Muscle of leg (tissue), 11 donors: Measurements from ENCODE around the gene KLHDC7A. TPM values are rescaled to one million over a fixed set of nuclear protein-coding genes. Genes with fewer than 3 reads are reported as not detected.

ENCODE experiments used
- DNase-seq: peaks from one replicate; pipeline ENCODE4 v3.0.0; 2013
- H3K27ac ChIP-seq: one replicate; pipeline ENCODE4 v1.5.1; 2013; ENCODE audit warnings: mild to moderate bottlenecking, low read length, control low read depth
- H3K27me3 ChIP-seq: one replicate; pipeline ENCODE4 v1.6.1; 2013; ENCODE audit warnings: low read length; ENCODE audit not compliant: control insufficient read depth, insufficient read depth
- H3K36me3 ChIP-seq: one replicate; pipeline ENCODE4 v1.6.1; 2013; ENCODE audit warnings: low read length; ENCODE audit not compliant: control insufficient read depth, insufficient read depth
- H3K4me1 ChIP-seq: one replicate; pipeline ENCODE4 v1.6.1; 2013; ENCODE audit warnings: low read length; ENCODE audit not compliant: control insufficient read depth, insufficient read depth
- H3K4me3 ChIP-seq: one replicate; pipeline ENCODE4 v1.5.1; 2013; ENCODE audit warnings: low read length, control low read depth
- H3K9me3 ChIP-seq: replicated peaks from 2 replicates; pipeline ENCODE4 v1.6.1; 2013; ENCODE audit warnings: low read depth, low read length; ENCODE audit not compliant: control insufficient read depth
- WGBS: methylation state at CpG from one replicate; pipeline ENCODE4 v1.1.5; 2013; ENCODE audit warnings: missing lambda C conversion rate; ENCODE audit not compliant: insufficient coverage; 5-methylcytosine and 5-hydroxymethylcytosine counted together
- polyA plus RNA-seq, 8 donors: library from polyadenylated mRNA; unstranded; fragments of 120-200 nt; gene quantifications; one replicate each; pipeline versions ENCODE4 v1.2.1 to v1.2.3, GENCODE V29; 2013; ENCODE audit warnings: inconsistent platforms in 1 of 8, low replicate concordance in 1 of 8; ENCODE audit not compliant: insufficient read length in 8 of 8, insufficient read depth in 1 of 8
- total RNA-seq: library from RNA; stranded (reverse); fragments of 120-200 nt; gene quantifications from one replicate; pipeline ENCODE4 v1.2.4, GENCODE V29; 2013

Gene KLHDC7A
- total and polyA plus RNA-seq, 9 donors, result 0.03 to 0.25 (median 0.04) TPM; not detected in 5

- Histone ChIP-seq H3K27me3 (peaks cover 12% of the 10 kb centered on the region), H3K9me3 (no peaks in the 10 kb centered on the region), H3K36me3 (no peaks in the 10 kb centered on the region), H3K4me1 (no peaks in the 10 kb centered on the region), H3K27ac (no peak overlapping the region), H3K4me3 (no peak overlapping the region)
- DNase-seq, result no peak
- WGBS, result 100% methylated on average over 1 of the region's 4 CpGs
Measured at GRCh38 chr1:18527514-18527913, 46.8 kb downstream of the KLHDC7A start.

GRCh38 chr1:18527921-18528320, 47.2 kb downstream of the KLHDC7A start:
- WGBS, result no CpG with 5 or more reads among the region's 5 CpGs
- Histone ChIP-seq H3K4me3 (no peak overlapping the region), H3K27me3 (peaks cover 16% of the 10 kb centered on the region), H3K27ac (no peak overlapping the region), H3K4me1 (no peaks in the 10 kb centered on the region), H3K9me3 (no peaks in the 10 kb centered on the region), H3K36me3 (no peaks in the 10 kb centered on the region)
- DNase-seq, result no peak

GRCh38 chr1:18528616-18529015, 47.9 kb downstream of the KLHDC7A start:
- Histone ChIP-seq H3K27ac (no peak overlapping the region), H3K27me3 (peaks cover 18% of the 10 kb centered on the region), H3K4me1 (no peaks in the 10 kb centered on the region), H3K36me3 (no peaks in the 10 kb centered on the region), H3K9me3 (no peaks in the 10 kb centered on the region), H3K4me3 (no peak overlapping the region)
- WGBS, result no CpG with 5 or more reads among the region's 2 CpGs
- DNase-seq, result no peak

- no peak overlapping the region for H3K27ac ChIP-seq
- WGBS, result 63% methylated on average over 4 of the region's 4 CpGs
- DNase-seq, result no peak
- no peaks in the 10 kb centered on the region for H3K4me1 ChIP-seq
- H3K4me3 ChIP-seq, result no peak overlapping the region
- H3K9me3 ChIP-seq, result no peaks in the 10 kb centered on the region
- H3K36me3 ChIP-seq, result no peaks in the 10 kb centered on the region
- peaks cover 18% of the 10 kb centered on the region for H3K27me3 ChIP-seq
Measured at GRCh38 chr1:18529714-18530113, 49.0 kb downstream of the KLHDC7A start.

GRCh38 chr1:18530587-18531502, 50.1 kb downstream of the KLHDC7A start:
- Histone ChIP-seq H3K4me3 (no peak overlapping the region), H3K36me3 (no peaks in the 10 kb centered on the region), H3K27me3 (peaks cover 19% of the 10 kb centered on the region), H3K27ac (no peak overlapping the region), H3K9me3 (no peaks in the 10 kb centered on the region), H3K4me1 (no peaks in the 10 kb centered on the region)
- no peak for DNase-seq
- WGBS, result 44% methylated on average over 6 of the region's 6 CpGs

GRCh38 chr1:18531503-18531845, 50.7 kb downstream of the KLHDC7A start:
- Histone ChIP-seq H3K9me3 (no peaks in the 10 kb centered on the region), H3K27me3 (peaks cover 23% of the 10 kb centered on the region), H3K27ac (no peak overlapping the region), H3K4me1 (no peaks in the 10 kb centered on the region), H3K4me3 (no peak overlapping the region), H3K36me3 (no peaks in the 10 kb centered on the region)
- 30% methylated on average over 3 of the region's 3 CpGs for WGBS
- no peak for DNase-seq

- WGBS, result 64% methylated on average over 7 of the region's 8 CpGs
- Histone ChIP-seq H3K27me3 (peaks cover 24% of the 10 kb centered on the region), H3K4me3 (no peak overlapping the region), H3K4me1 (no peaks in the 10 kb centered on the region), H3K27ac (no peak overlapping the region), H3K9me3 (no peaks in the 10 kb centered on the region), H3K36me3 (no peaks in the 10 kb centered on the region)
- DNase-seq, result no peak
Measured at GRCh38 chr1:18532390-18533170, 51.9 kb downstream of the KLHDC7A start.

- WGBS, result no CpG with 5 or more reads among the region's 3 CpGs
- Histone ChIP-seq H3K4me1 (no peaks in the 10 kb centered on the region), H3K36me3 (no peaks in the 10 kb centered on the region), H3K9me3 (no peaks in the 10 kb centered on the region), H3K27ac (no peak overlapping the region), H3K4me3 (no peak overlapping the region), H3K27me3 (peaks cover 27% of the 10 kb centered on the region)
- no peak for DNase-seq
Measured at GRCh38 chr1:18533259-18533658, 52.5 kb downstream of the KLHDC7A start.

- H3K9me3 ChIP-seq, result no peaks in the 10 kb centered on the region
- no peak overlapping the region for H3K4me3 ChIP-seq
- no peaks in the 10 kb centered on the region for H3K36me3 ChIP-seq
- WGBS, result 43% methylated on average over 1 of the region's 6 CpGs
- no peaks in the 10 kb centered on the region for H3K4me1 ChIP-seq
- no peak overlapping the region for H3K27ac ChIP-seq
- peaks cover 29% of the 10 kb centered on the region for H3K27me3 ChIP-seq
- DNase-seq, result no peak
Measured at GRCh38 chr1:18534810-18535205, 54.1 kb downstream of the KLHDC7A start.
